ENCODE results near the gene PPME1.

The PPME1 gene

DNA sequence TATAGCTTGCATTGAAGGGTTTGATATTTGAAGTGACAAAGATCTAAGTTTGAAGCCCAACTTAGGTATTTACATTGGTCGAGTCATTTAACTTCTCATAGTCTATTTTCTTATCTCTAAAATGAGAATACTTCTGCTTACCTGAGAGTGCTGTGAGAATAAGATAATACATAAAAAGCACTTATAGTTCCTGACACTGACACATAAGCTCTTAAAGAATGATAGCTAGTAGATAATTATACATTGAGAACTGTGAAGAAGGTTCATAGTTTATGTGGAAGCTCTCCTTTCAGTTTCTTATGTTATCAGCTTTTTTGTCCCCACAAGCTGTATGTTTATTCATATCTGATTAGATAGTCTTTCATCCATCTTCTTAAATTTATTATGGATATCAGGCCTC, 4.8 kb downstream of the PPME1 start:
- H3K4me3 ChIP-seq (replicated peaks; ENCODE audit: low read depth, low read length): no peak overlapping the region
- DNase-seq (ENCODE audit: low read depth): no peak

DNA sequence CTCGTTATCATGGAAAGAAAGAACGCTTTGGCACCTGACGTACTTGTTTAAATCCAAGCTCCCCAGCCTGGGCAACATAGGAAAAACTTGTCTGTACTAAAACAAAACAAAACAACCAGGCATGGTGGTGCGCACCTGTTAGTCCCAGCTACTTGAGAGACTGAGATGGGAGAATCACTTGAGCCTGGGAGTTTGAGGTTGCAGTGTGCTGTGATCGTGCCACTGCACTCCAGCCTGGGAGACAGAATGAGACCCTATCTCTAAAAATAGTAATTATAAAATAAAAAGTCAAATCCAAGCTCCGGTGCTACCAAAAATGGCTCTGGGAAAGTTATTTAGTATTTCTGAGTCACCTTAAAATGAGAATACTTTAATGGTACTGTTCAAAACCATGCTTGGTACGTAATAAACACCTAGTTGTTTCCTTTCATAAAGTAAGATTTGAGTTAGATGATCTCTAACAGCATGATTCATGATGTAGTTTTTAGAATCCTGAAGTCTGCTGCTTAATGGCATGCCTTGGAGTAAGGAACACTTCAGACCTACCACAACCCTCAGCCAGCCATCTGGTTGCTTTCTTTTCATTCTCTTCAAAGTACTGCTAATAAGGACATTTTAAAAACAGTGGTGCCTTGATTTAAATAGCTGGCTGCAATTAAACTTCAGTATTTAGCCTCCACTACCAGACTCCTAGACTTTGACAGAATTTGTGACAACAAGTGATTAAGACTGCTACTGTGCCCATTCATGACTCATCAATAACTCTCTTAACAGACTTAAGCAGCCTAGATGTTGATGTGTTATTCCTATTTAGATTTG, 8.4 kb downstream of the PPME1 start:
- TF ChIP-seq, protein P1, sequence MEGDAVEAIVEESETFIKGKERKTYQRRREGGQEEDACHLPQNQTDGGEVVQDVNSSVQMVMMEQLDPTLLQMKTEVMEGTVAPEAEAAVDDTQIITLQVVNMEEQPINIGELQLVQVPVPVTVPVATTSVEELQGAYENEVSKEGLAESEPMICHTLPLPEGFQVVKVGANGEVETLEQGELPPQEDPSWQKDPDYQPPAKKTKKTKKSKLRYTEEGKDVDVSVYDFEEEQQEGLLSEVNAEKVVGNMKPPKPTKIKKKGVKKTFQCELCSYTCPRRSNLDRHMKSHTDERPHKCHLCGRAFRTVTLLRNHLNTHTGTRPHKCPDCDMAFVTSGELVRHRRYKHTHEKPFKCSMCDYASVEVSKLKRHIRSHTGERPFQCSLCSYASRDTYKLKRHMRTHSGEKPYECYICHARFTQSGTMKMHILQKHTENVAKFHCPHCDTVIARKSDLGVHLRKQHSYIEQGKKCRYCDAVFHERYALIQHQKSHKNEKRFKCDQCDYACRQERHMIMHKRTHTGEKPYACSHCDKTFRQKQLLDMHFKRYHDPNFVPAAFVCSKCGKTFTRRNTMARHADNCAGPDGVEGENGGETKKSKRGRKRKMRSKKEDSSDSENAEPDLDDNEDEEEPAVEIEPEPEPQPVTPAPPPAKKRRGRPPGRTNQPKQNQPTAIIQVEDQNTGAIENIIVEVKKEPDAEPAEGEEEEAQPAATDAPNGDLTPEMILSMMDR (IDR thresholded peaks at IDR 0.05; ENCODE audit: low read length, missing control alignments): no peak
- no peak for DNase-seq (ENCODE audit: low read depth)
- no peak overlapping the region for H3K4me3 ChIP-seq (replicated peaks; ENCODE audit: low read depth, low read length)

More for the DNA sequence above, 4.8 kb downstream of the PPME1 start:
- TF ChIP-seq, protein P1 (IDR thresholded peaks at IDR 0.05; ENCODE audit: low read length, missing control alignments): no peak

DNA sequence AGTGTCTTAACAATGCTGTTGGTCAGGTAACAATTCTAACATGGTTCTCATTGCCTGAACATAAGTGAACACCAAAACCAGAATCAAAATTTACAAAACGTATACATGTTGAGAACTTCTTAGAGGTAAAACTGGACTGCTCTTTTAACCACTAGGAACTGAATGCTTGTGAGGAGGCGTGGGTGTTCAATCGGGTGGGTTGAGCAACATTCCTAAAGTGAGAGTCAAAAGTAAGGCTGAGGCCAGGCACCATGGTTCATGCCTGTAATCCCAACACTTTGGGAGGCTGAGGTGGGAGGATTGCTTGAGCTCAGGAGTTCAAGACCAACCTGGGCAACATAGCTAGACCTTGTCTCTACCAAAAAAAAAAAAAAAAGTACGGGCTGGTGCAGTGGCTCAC, 11.5 kb downstream of the PPME1 start:
- H3K4me3 ChIP-seq (replicated peaks; ENCODE audit: low read depth, low read length): no peak overlapping the region
- TF ChIP-seq, protein P1 (IDR thresholded peaks at IDR 0.05; ENCODE audit: low read length, missing control alignments): no peak
- DNase-seq (ENCODE audit: low read depth): no peak

DNA sequence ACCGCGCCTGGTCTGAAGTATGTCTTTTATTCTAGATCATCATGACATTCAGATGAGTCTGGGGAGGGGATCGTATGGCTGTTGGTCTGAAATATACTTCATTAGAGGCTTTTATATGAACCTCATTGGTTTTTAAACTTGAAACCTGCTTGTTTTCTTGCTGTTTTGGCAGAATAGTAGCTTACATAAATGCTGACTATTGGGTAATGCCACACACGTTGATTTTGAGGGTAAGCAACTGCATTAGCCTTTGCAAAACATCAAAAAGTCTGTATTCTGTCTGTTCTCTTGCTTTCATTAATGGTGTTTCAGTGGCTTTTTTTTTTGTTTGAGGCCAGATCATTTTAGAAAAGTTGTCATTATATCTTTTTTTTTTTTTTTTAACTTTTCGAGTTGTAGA, 14.2 kb downstream of the PPME1 start:
- TF ChIP-seq, protein P1 (IDR thresholded peaks at IDR 0.05; ENCODE audit: low read length, missing control alignments): no peak
- no peak overlapping the region for H3K4me3 ChIP-seq (replicated peaks; ENCODE audit: low read depth, low read length)
- no peak for DNase-seq (ENCODE audit: low read depth)

DNA sequence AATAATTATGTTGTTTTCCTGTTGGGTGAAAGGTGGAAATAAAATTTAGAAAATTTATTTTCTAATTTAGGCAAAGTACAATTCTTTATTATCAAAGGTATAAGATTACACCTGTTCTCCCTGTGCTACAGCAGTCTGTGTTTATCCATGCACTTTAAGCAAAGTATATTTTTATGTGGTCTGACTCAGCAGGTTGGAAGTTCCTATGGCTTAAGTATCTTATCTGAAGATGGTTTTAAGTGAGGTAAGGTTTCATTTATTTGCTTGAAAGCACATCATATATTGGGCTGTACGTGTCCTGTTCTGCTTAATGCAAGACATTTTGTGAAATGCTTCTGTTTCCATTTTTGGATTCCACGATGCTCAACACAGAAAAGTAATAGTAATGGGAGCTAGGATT, 14.6 kb downstream of the PPME1 start:
- no peak for DNase-seq (ENCODE audit: low read depth)

DNA sequence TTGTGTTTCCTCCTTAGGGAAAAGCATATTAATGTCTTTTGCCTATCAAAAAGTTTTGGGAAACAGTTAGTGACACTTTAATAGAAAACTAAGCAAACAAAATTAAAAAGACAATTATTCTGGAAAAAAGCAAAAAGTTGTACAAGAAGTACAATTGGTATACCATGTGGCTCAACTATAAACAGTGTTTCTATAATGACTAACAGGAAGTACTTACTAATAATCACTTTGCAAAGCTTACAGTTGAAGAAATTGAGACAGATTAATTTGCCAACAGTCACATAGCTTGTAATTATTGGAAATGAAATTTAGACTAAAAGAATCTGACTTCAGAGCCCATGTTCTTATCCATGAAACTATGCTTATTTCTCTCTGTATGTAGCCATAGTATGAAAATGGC, 24.7 kb downstream of the PPME1 start:
- no peak overlapping the region for H3K4me3 ChIP-seq (replicated peaks; ENCODE audit: low read depth, low read length)
- no peak for DNase-seq (ENCODE audit: low read depth)
- TF ChIP-seq, protein P1 (IDR thresholded peaks at IDR 0.05; ENCODE audit: low read length, missing control alignments): no peak

More for the DNA sequence above, 14.6 kb downstream of the PPME1 start:
- TF ChIP-seq, protein P1 (IDR thresholded peaks at IDR 0.05; ENCODE audit: low read length, missing control alignments): no peak
- H3K4me3 ChIP-seq (replicated peaks; ENCODE audit: low read depth, low read length): no peak overlapping the region
